DND-41 (cell line): ENCODE data around the gene HP.

ENCODE experiments used
- ATAC-seq: fragments of 200-7000 bp; cut with Tn5 transposase; 3 replicates; pipeline ENCODE4 v1.9.1; 2021; ENCODE audit warnings: low read depth; ENCODE audit not compliant: insufficient read depth
- DNase-seq: peaks from one replicate; pipeline ENCODE4 v3.0.0-alpha.2; 2020
- H2AFZ ChIP-seq: 2 replicates; pipeline ENCODE4 v1.6.0; 2012; ENCODE audit warnings: low read depth, low read length
- H3K27ac ChIP-seq: 2 replicates; pipeline ENCODE4 v1.5.1; 2012; ENCODE audit warnings: low read length, inconsistent platforms
- H3K27me3 ChIP-seq: fragments of 200-600 bp; sonication (generic); 2 replicates; pipeline ENCODE4 v1.6.0; 2012; ENCODE audit warnings: low read length, mild to moderate bottlenecking, inconsistent platforms; ENCODE audit not compliant: insufficient read depth, poor library complexity
- H3K36me3 ChIP-seq: 2 replicates; pipeline ENCODE4 v1.5.1; 2012; ENCODE audit warnings: low read length, inconsistent platforms; ENCODE audit not compliant: insufficient read depth
- H3K4me1 ChIP-seq: 2 replicates; pipeline ENCODE4 v1.5.1; 2012; ENCODE audit warnings: mild to moderate bottlenecking, low read length; ENCODE audit not compliant: insufficient read depth
- H3K4me2 ChIP-seq: 2 replicates; pipeline ENCODE4 v1.6.0; 2012; ENCODE audit warnings: mild to moderate bottlenecking, moderate library complexity, low read length, inconsistent platforms; ENCODE audit not compliant: insufficient read depth
- H3K4me3 ChIP-seq, 2 experiments: fragments of 200-600 bp in 1 of 2; shearing (Covaris generic) in 1 of 2; 2 replicates each; pipeline ENCODE4 v1.5.1; 2012 to 2016; ENCODE audit warnings: inconsistent platforms in 2 of 2, low read length in 2 of 2, mild to moderate bottlenecking in 2 of 2, low read depth in 1 of 2, moderate library complexity in 1 of 2
- H3K79me2 ChIP-seq: 2 replicates; pipeline ENCODE4 v1.6.0; 2012; ENCODE audit warnings: low read length, inconsistent platforms; ENCODE audit not compliant: insufficient read depth
- H3K9ac ChIP-seq: 2 replicates; pipeline ENCODE4 v1.6.0; 2012; ENCODE audit warnings: low read depth, mild to moderate bottlenecking, inconsistent platforms, low read length, moderate library complexity
- H3K9me3 ChIP-seq: 2 replicates; pipeline ENCODE4 v1.5.1; 2012; ENCODE audit warnings: low read length, moderate library complexity, mild to moderate bottlenecking, inconsistent platforms; ENCODE audit not compliant: insufficient read depth, severe bottlenecking
- H4K20me1 ChIP-seq: 2 replicates; pipeline ENCODE4 v1.6.0; 2012; ENCODE audit warnings: low read length; ENCODE audit not compliant: insufficient read depth
- EZH2 ChIP-seq: IDR thresholded peaks from 3 replicates; pipeline ENCODE4 v1.6.1; 2012; ENCODE audit warnings: borderline replicate concordance, low read depth, mild to moderate bottlenecking, moderate library complexity, low read length, inconsistent platforms; ENCODE audit not compliant: severe bottlenecking
- TF ChIP-seq, protein P1 (sequence below): IDR thresholded peaks from 2 replicates; pipeline ENCODE4 v1.5.1; 2012; ENCODE audit warnings: borderline replicate concordance, low read length, moderate library complexity, mild to moderate bottlenecking; ENCODE audit not compliant: poor library complexity, severe bottlenecking; ENCODE audit errors: extremely low read depth

HP gene

DNA sequence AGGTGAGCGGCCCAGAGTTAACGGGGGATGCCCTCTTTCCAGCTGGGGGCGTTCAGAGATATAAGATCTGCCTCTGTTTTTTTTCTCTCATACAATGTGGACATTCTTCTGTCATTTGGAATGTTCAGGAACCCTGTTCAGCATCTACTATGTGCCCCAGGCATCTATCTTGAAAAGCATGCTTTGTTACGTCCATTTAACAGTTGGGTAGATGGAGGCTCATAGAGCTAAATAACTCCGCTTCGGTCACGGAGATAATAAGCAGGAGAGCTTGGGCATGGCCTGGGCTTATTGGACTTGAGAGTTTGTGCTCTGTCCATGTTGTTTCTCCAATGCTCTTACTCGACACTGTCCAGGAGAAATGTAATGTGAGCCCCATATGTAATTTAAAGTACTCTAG is 39.6 kb upstream of the HP start:
- Histone ChIP-seq H3K79me2 (peaks cover 12% of the 10 kb centered on the region; the same call in 1 of the 2 replicates), H4K20me1 (no peaks in the 10 kb centered on the region), H3K36me3 (peaks cover 60% of the 10 kb centered on the region), H3K9me3 (no peaks in the 10 kb centered on the region), H2AFZ (no peak overlapping the region), H3K9ac (no peak overlapping the region), H3K4me3 (no peak overlapping the region), H3K4me2 (no peak overlapping the region), H3K27me3 (no peaks in the 10 kb centered on the region), H3K4me1 (peaks cover 5% of the 10 kb centered on the region; the same call in 1 of the 2 replicates), H3K27ac (no peak overlapping the region)
- ATAC-seq (no peak), DNase-seq (no peak)
- TF ChIP-seq EZH2: no peak
- TF ChIP-seq, protein P1, sequence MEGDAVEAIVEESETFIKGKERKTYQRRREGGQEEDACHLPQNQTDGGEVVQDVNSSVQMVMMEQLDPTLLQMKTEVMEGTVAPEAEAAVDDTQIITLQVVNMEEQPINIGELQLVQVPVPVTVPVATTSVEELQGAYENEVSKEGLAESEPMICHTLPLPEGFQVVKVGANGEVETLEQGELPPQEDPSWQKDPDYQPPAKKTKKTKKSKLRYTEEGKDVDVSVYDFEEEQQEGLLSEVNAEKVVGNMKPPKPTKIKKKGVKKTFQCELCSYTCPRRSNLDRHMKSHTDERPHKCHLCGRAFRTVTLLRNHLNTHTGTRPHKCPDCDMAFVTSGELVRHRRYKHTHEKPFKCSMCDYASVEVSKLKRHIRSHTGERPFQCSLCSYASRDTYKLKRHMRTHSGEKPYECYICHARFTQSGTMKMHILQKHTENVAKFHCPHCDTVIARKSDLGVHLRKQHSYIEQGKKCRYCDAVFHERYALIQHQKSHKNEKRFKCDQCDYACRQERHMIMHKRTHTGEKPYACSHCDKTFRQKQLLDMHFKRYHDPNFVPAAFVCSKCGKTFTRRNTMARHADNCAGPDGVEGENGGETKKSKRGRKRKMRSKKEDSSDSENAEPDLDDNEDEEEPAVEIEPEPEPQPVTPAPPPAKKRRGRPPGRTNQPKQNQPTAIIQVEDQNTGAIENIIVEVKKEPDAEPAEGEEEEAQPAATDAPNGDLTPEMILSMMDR: no peak

DNA sequence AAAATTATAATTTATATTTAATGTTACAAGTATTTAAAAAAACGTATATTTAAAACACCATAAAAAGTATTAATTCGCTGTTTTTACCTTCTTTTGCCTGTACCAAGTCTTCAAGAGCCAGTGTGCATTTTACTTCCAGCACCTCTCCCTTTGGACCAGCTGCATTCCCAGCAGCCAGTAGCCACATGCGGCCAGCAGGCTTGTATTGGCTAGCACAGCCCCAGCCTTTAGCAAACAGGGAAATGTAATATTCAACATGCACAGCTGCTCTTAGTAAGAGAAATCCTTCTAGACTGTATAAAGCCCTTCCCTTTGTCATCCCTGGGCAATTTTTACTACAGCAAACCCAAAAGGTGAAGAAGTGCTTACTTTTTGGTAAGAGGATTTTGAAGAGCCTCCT is 39.2 kb upstream of the HP start:
- no peak overlapping the region for H3K27ac ChIP-seq
- no peaks in the 10 kb centered on the region for H4K20me1 ChIP-seq
- no peak overlapping the region for H2AFZ ChIP-seq
- TF ChIP-seq, protein P1: no peak
- TF ChIP-seq EZH2: no peak
- H3K4me1 ChIP-seq: peaks cover under 1% of the 10 kb centered on the region; the same call in 1 of the 2 replicates
- no peaks in the 10 kb centered on the region for H3K9me3 ChIP-seq
- no peak overlapping the region for H3K4me2 ChIP-seq
- peaks cover 60% of the 10 kb centered on the region for H3K36me3 ChIP-seq
- no peak overlapping the region for H3K9ac ChIP-seq
- H3K79me2 ChIP-seq: peaks cover 8% of the 10 kb centered on the region; the same call in 1 of the 2 replicates
- no peaks in the 10 kb centered on the region for H3K27me3 ChIP-seq
- no peak for ATAC-seq
- H3K4me3 ChIP-seq: no peak overlapping the region
- no peak for DNase-seq

DNA sequence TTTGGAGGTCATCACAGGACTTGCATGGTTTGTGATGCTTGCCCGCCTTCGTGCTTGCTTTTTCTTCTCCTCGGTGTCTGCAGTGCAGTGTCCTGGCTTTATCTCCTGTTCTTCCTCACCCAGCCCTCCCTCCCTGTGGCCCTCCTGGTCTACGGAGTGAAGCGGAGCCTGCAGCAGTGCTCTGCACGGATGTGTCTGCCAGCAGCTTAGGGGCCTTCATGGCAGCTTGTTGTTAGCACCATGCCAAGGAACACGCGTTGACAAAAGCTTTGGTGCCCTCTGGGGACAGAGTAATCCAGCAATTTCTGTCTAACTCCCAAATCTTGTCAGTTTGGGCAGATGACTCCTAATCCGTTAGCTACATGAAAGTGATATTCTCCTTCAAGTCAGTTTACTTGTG is 35.8 kb upstream of the HP start:
- no peak overlapping the region for H3K4me2 ChIP-seq
- DNase-seq: no peak

More for the DNA sequence above, 35.8 kb upstream of the HP start:
- Histone ChIP-seq H3K9me3 (no peaks in the 10 kb centered on the region), H2AFZ (no peak overlapping the region), H3K79me2 (no peaks in the 10 kb centered on the region), H3K4me1 (no peaks in the 10 kb centered on the region), H3K4me3 (no peak overlapping the region), H3K9ac (no peak overlapping the region), H3K36me3 (peaks cover 72% of the 10 kb centered on the region), H4K20me1 (no peaks in the 10 kb centered on the region), H3K27me3 (no peaks in the 10 kb centered on the region), H3K27ac (no peak overlapping the region)
- ATAC-seq: no peak
- TF ChIP-seq EZH2: no peak
- TF ChIP-seq, protein P1: no peak
